HepG2 (cell line): ENCODE results near the gene OR1C1. TPM values are rescaled to one million over a fixed set of nuclear protein-coding genes. Genes with fewer than 3 reads are reported as not detected.

Experiments
- ATAC-seq: fragments of 200-7000 bp; cut with Tn5 transposase; 3 replicates; pipeline ENCODE4 v1.9.1; 2020; ENCODE audit warnings: mild to moderate bottlenecking, moderate library complexity
- BruUV-seq: library from RNA; stranded (reverse); fragments of 400-500 nt; replicated peaks from 2 replicates; lab custom pipeline; 2021; lab: Mats Ljungman, UMichigan
- CTCF ChIA-PET: fragments of 300-600 bp; formaldehyde crosslinking; extraction: SDS; loops from one replicate; lab custom pipeline; 2021; ENCODE audit warnings: low total read pairs, inconsistent platforms, low intra/inter-chr PET ratio; lab: Yijun Ruan, JAX
- POLR2A ChIA-PET: fragments of 350-600 bp; sonication (Branson Sonifier 250); formaldehyde crosslinking; loops from one replicate; lab custom pipeline; 2020; ENCODE audit warnings: antibody characterized with exemption, inconsistent platforms; lab: Yijun Ruan, JAX
- DNase-seq: peaks from one replicate; pipeline ENCODE4 v3.0.0-alpha.2; 2015; ENCODE audit warnings: low spot score
- FAIRE-seq: peaks from 3 replicates; lab custom pipeline; 2011; peaks lifted over from hg19 to GRCh38; lab: Jason Lieb, UNC
- H2AFZ ChIP-seq: one replicate; pipeline ENCODE4 v1.6.1; 2011; ENCODE audit warnings: low read length, inconsistent platforms
- H3K27ac ChIP-seq: fragments of 300-600 bp; 3 replicates; pipeline ENCODE4 v1.8.0; 2011; ENCODE audit warnings: mixed run types, mild to moderate bottlenecking, mixed read lengths, low read length, inconsistent platforms; ENCODE audit not compliant: insufficient read depth; ENCODE audit errors: extremely low read length
- H3K27me3 ChIP-seq, 2 experiments: fragments of 200-600 bp in 1 of 2; 2 replicates in 1 of 2; 3 replicates in 1 of 2; pipeline versions ENCODE4 v1.6.0 to v1.8.0; 2011; ENCODE audit warnings: low read length in 2 of 2, mild to moderate bottlenecking in 2 of 2, moderate library complexity in 2 of 2, inconsistent platforms in 1 of 2; ENCODE audit not compliant: insufficient read depth in 2 of 2, control insufficient read depth in 1 of 2
- H3K36me3 ChIP-seq, 2 experiments: fragments of 200-600 bp in 1 of 2; replicated peaks in 1 of 2; 2 replicates in 1 of 2; 3 replicates in 1 of 2; pipeline versions ENCODE4 v1.5.1 to v1.8.0; 2011; ENCODE audit warnings: low read length in 2 of 2, inconsistent platforms in 1 of 2; ENCODE audit not compliant: insufficient read depth in 2 of 2, control insufficient read depth in 1 of 2
- H3K4me1 ChIP-seq: 2 replicates; pipeline ENCODE4 v1.5.1; 2012; ENCODE audit warnings: low read length, inconsistent platforms; ENCODE audit not compliant: insufficient read depth
- H3K4me2 ChIP-seq: 2 replicates; pipeline ENCODE4 v1.6.0; 2011; ENCODE audit warnings: low read depth, low read length, inconsistent platforms
- H3K4me3 ChIP-seq, 3 experiments: fragments of 200-600 bp in 1 of 3; sonication (generic), shearing (Covaris generic) in 1 of 3; replicated peaks in 1 of 3; 2 replicates each; pipeline ENCODE4 v1.5.1; 2011 to 2016; ENCODE audit warnings: low read length in 3 of 3, inconsistent platforms in 2 of 3, low read depth in 2 of 3, mild to moderate bottlenecking in 2 of 3, control low read depth in 1 of 3, mixed read lengths in 1 of 3; ENCODE audit not compliant: insufficient read depth in 1 of 3
- H3K79me2 ChIP-seq: one replicate; pipeline ENCODE4 v1.6.1; 2011; ENCODE audit warnings: low read length, inconsistent platforms; ENCODE audit not compliant: insufficient read depth
- H3K9ac ChIP-seq: 2 replicates; pipeline ENCODE4 v1.6.0; 2011; ENCODE audit warnings: mild to moderate bottlenecking, low read depth, low read length, inconsistent platforms; ENCODE audit not compliant: insufficient read depth
- H3K9me3 ChIP-seq: 2 replicates; pipeline ENCODE4 v1.5.1; 2012; ENCODE audit warnings: mild to moderate bottlenecking, low read length
- H4K20me1 ChIP-seq: 2 replicates; pipeline ENCODE4 v1.6.0; 2011; ENCODE audit warnings: inconsistent platforms, mild to moderate bottlenecking, low read length, moderate library complexity; ENCODE audit not compliant: insufficient read depth
- ATAD3A ChIP-seq: sonication (generic); formaldehyde crosslinking; IDR thresholded peaks from 2 replicates; pipeline ENCODE4 v1.4.0; 2020; ENCODE audit warnings: missing genetic modification reagents
- HDAC2 ChIP-seq: sonication (generic); formaldehyde crosslinking; IDR thresholded peaks from 2 replicates; pipeline ENCODE4 v1.4.0; 2020; ENCODE audit warnings: missing genetic modification reagents
- HOXA9 ChIP-seq: sonication (generic); formaldehyde crosslinking; IDR thresholded peaks from 2 replicates; pipeline ENCODE4 v1.8.1; 2022; ENCODE audit warnings: missing genetic modification reagents, mild to moderate bottlenecking, moderate library complexity, borderline replicate concordance
- KLF12 ChIP-seq: sonication (generic); formaldehyde crosslinking; IDR thresholded peaks from 2 replicates; pipeline ENCODE4 v1.4.0; 2020; ENCODE audit warnings: missing genetic modification reagents, borderline replicate concordance
- NPAS2 ChIP-seq: sonication (generic); formaldehyde crosslinking; IDR thresholded peaks from 2 replicates; pipeline ENCODE4 v1.8.0; 2022; ENCODE audit warnings: mild to moderate bottlenecking, missing genetic modification reagents, borderline replicate concordance
- PBX3 ChIP-seq: sonication (generic); formaldehyde crosslinking; IDR thresholded peaks from 2 replicates; pipeline ENCODE4 v1.8.1; 2023; ENCODE audit warnings: missing genetic modification reagents, inconsistent platforms, borderline replicate concordance
- SMC3 ChIP-seq: IDR thresholded peaks from 2 replicates; pipeline ENCODE4 v1.6.1; 2011; ENCODE audit warnings: low read length, improper control_type of control experiment
- TFDP2 ChIP-seq: sonication (generic); formaldehyde crosslinking; IDR thresholded peaks from 2 replicates; pipeline ENCODE4 v1.4.0; 2020; ENCODE audit warnings: missing genetic modification reagents
- ZNF24 ChIP-seq: fragments of 450-650 bp; IDR thresholded peaks from 2 replicates; pipeline ENCODE4 v1.6.1; 2017; ENCODE audit warnings: antibody characterized with exemption, mild to moderate bottlenecking
- ZNF326 ChIP-seq: sonication (generic); formaldehyde crosslinking; IDR thresholded peaks from 2 replicates; pipeline ENCODE4 v1.4.0; 2020; ENCODE audit warnings: missing genetic modification reagents, borderline replicate concordance
- ZNF772 ChIP-seq: sonication (generic); formaldehyde crosslinking; IDR thresholded peaks from 2 replicates; pipeline ENCODE4 v1.5.0; 2020; ENCODE audit warnings: mild to moderate bottlenecking, missing genetic modification reagents
- ZSCAN29 ChIP-seq: sonication (generic); formaldehyde crosslinking; conservative IDR thresholded peaks from 2 replicates; pipeline ENCODE4 v1.4.0; 2020; ENCODE audit warnings: mild to moderate bottlenecking, missing genetic modification reagents
- WGBS: methylation state at CpG from one replicate; pipeline ENCODE4 v1.1.6; 2017; ENCODE audit warnings: low lambda C conversion rate; 5-methylcytosine and 5-hydroxymethylcytosine counted together
- in situ Hi-C: cut with HindIII; loops from 2 replicates; pipeline ENCODE4 v1.10.0; 2017; ENCODE audit warnings: low pct_unique_long_range_greater_than_20kb; ENCODE audit not compliant: extremely low pct_ligation_motif_present
- intact Hi-C: fragments of 100-400 bp; cut with micrococcal nuclease; formaldehyde crosslinking; loops from one replicate; pipeline ENCODE4 v1.10.0; 2022; ENCODE audit not compliant: unreplicated experiment
- polyA plus RNA-seq, 8 experiments: library from polyadenylated mRNA; depleted of rRNA in 3 of 8; stranded (reverse) in 7 of 8; unstranded in 1 of 8; fragments of >200 nt; fragmentation: Illumina TruSeq in 4 of 8; extraction: Trizol in 4 of 8; gene quantifications; 2 replicates each; pipeline versions ENCODE4 v1.2.1 to v1.2.3, GENCODE V29; 2011 to 2016; ENCODE audit warnings: low read depth in 4 of 8, missing spikeins in 1 of 8, mixed read lengths in 1 of 8; ENCODE audit not compliant: insufficient read depth in 1 of 8
- total RNA-seq, 5 experiments: library from RNA; depleted of rRNA; stranded (reverse); fragments of >200 nt; fragmentation: Illumina TruSeq; extraction: Trizol; gene quantifications; 2 replicates each; pipeline ENCODE4 v1.2.3, GENCODE V29; 2016; ENCODE audit warnings: low read depth in 1 of 5
- TF ChIP-seq, protein P1 (sequence below): sonication (generic); formaldehyde crosslinking; IDR thresholded peaks from 2 replicates; pipeline ENCODE4 v1.8.0; 2022; ENCODE audit warnings: missing genetic modification reagents, mild to moderate bottlenecking, inconsistent platforms, borderline replicate concordance
- TF ChIP-seq, protein P2 (sequence below): conservative IDR thresholded peaks from 2 replicates; pipeline ENCODE4 v1.6.1; 2018; ENCODE audit warnings: missing genetic modification reagents

Gene OR1C1
- total and polyA plus RNA-seq, 2 of the 13 experiments (the other 11 are each of a cell fraction or from before 2014, with no cell fraction given): not detected

- intact Hi-C loops: no loop called here
- Histone ChIP-seq H3K4me3 (no peak within 1 kb of the TSS), H3K79me2 (no peaks in the 10 kb centered on the region), H4K20me1 (no peaks in the 10 kb centered on the region), H3K4me2 (no peak within 1 kb of the TSS), H3K9ac (no peak within 1 kb of the TSS), H3K9me3 (peaks cover 87% of the 10 kb centered on the region), H2AFZ (no peak within 1 kb of the TSS), H3K36me3 (no peaks in the 10 kb centered on the region), H3K4me1 (no peaks in the 10 kb centered on the region), H3K27ac (no peak within 1 kb of the TSS), H3K27me3 (no peaks in the 10 kb centered on the region)
- whole genome bisulfite sequencing: 3% methylated on average over 1 of the region's 1 CpG
- ChIA-PET POLR2A (no interaction called here), CTCF (no interaction called here)
- ATAC-seq (no peak), DNase-seq (no peak), FAIRE-seq (no peak)
- no TSS peak for BruUV-seq
- TF ChIP-seq PBX3: no peak
- TF ChIP-seq SMC3: no peak
- TF ChIP-seq TFDP2 (CRISPR knock-in tag): no peak
- TF ChIP-seq ZSCAN29 (CRISPR knock-in tag): no peak
- TF ChIP-seq NPAS2 (CRISPR knock-in tag): no peak
- TF ChIP-seq, protein P1, sequence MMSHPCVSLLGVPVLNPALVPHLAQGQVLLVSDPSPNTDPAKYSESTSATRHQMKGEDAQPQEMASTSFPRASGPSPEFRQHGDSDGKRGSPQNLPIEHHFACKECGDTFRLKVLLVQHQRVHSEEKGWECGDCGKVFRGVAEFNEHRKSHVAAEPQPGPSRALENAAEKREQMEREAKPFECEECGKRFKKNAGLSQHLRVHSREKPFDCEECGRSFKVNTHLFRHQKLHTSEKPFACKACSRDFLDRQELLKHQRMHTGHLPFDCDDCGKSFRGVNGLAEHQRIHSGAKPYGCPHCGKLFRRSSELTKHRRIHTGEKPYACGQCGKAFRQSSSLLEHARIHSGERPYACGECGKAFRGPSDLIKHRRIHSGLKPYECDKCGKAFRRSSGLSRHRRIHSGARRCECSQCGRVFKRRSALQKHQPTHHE (CRISPR knock-in tag): no peak
- TF ChIP-seq ATAD3A (CRISPR knock-in tag): no peak
- TF ChIP-seq KLF12: no peak
- TF ChIP-seq, protein P2, sequence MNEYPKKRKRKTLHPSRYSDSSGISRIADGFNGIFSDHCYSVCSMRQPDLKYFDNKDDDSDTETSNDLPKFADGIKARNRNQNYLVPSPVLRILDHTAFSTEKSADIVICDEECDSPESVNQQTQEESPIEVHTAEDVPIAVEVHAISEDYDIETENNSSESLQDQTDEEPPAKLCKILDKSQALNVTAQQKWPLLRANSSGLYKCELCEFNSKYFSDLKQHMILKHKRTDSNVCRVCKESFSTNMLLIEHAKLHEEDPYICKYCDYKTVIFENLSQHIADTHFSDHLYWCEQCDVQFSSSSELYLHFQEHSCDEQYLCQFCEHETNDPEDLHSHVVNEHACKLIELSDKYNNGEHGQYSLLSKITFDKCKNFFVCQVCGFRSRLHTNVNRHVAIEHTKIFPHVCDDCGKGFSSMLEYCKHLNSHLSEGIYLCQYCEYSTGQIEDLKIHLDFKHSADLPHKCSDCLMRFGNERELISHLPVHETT (CRISPR knock-in tag): no peak
- TF ChIP-seq ZNF24: no peak
- TF ChIP-seq HOXA9 (CRISPR knock-in tag): no peak
- TF ChIP-seq ZNF772 (CRISPR knock-in tag): no peak
- no peak for TF ChIP-seq HDAC2
- TF ChIP-seq ZNF326 (CRISPR knock-in tag): no peak
- in situ Hi-C loops: no loop called here
These were observed 22.0 kb downstream of the OR1C1 start, which contains the start of gene OR14K1 for GRCh38 chr1:247738315-247738714. Gene OR14K1, plus strand, starts transcription at chr1:247738615. Its CDS starts 0 bp downstream, at chr1:247738615.
